CD4-positive, alpha-beta T cell treated with Interleukin-12 subunit alpha and Interleukin-12 subunit beta, for 1 hour (primary cell): Measurements from ENCODE around the gene ERC2.

Experiments used
- DNase-seq: peaks from one replicate; pipeline ENCODE4 v3.0.0-alpha.2; 2020

ERC2 gene

GRCh38 chr3:56365905-56366640 lies 102.2 kb downstream of the ERC2 start:
- no peak for DNase-seq

GRCh38 chr3:56364665-56365064 lies 103.6 kb downstream of the ERC2 start:
- DNase-seq: no peak

GRCh38 chr3:56363720-56364119 lies 104.5 kb downstream of the ERC2 start:
- no peak for DNase-seq

- no peak for DNase-seq
Measured at GRCh38 chr3:56361731-56362130, 106.5 kb downstream of the ERC2 start.

GRCh38 chr3:56357266-56357665 lies 111.0 kb downstream of the ERC2 start:
- DNase-seq: no peak

- no peak for DNase-seq
Measured at GRCh38 chr3:56356808-56357207, 111.5 kb downstream of the ERC2 start.

- DNase-seq: no peak
Measured at GRCh38 chr3:56355570-56356185, 112.6 kb downstream of the ERC2 start.

- DNase-seq: no peak
Measured at GRCh38 chr3:56351537-56351936, 116.7 kb downstream of the ERC2 start.

GRCh38 chr3:56347219-56347871 lies 120.9 kb downstream of the ERC2 start:
- DNase-seq: no peak

GRCh38 chr3:56342475-56342874 lies 125.8 kb downstream of the ERC2 start:
- DNase-seq: no peak

- DNase-seq: no peak
Measured at GRCh38 chr3:56339671-56340070, 128.6 kb downstream of the ERC2 start.

- DNase-seq: no peak
Measured at GRCh38 chr3:56339244-56339643, 129.0 kb downstream of the ERC2 start.

- DNase-seq: no peak
Measured at GRCh38 chr3:56336023-56336422, 132.2 kb downstream of the ERC2 start.

- DNase-seq: no peak
Measured at GRCh38 chr3:56324473-56324872, 143.8 kb downstream of the ERC2 start.

GRCh38 chr3:56323986-56324420 lies 144.3 kb downstream of the ERC2 start:
- no peak for DNase-seq

- DNase-seq: no peak
Measured at GRCh38 chr3:56322862-56323261, 145.4 kb downstream of the ERC2 start.

GRCh38 chr3:56321892-56322291 lies 146.4 kb downstream of the ERC2 start:
- DNase-seq: no peak

GRCh38 chr3:56321383-56321782 lies 146.9 kb downstream of the ERC2 start:
- no peak for DNase-seq

GRCh38 chr3:56320883-56321282 lies 147.4 kb downstream of the ERC2 start:
- DNase-seq: no peak

GRCh38 chr3:56318891-56319290 lies 149.4 kb downstream of the ERC2 start:
- no peak for DNase-seq

- no peak for DNase-seq
Measured at GRCh38 chr3:56316944-56317343, 151.3 kb downstream of the ERC2 start.

GRCh38 chr3:56314842-56315241 lies 153.4 kb downstream of the ERC2 start:
- no peak for DNase-seq

GRCh38 chr3:56309465-56309864 lies 158.8 kb downstream of the ERC2 start:
- no peak for DNase-seq

- no peak for DNase-seq
Measured at GRCh38 chr3:56308471-56308870, 159.8 kb downstream of the ERC2 start.
